Prostate gland (tissue), 2 donors: ENCODE measurements around the gene AIF1L. TPM values are rescaled to one million over a fixed set of nuclear protein-coding genes. Genes with fewer than 3 reads are reported as not detected.

Experiments
- DNase-seq: peaks from one replicate; pipeline ENCODE4 v3.0.0-alpha.2; 2019; ENCODE audit warnings: low spot score
- H3K27ac ChIP-seq, 2 donors: fragments of 200-600 bp; sonication (generic); 2 replicates each; pipeline ENCODE4 v1.5.1; 2017 to 2019
- H3K27me3 ChIP-seq: fragments of 200-600 bp; sonication (generic); replicated peaks from 2 replicates; pipeline ENCODE4 v1.5.1; 2019; ENCODE audit not compliant: insufficient read depth
- H3K36me3 ChIP-seq, 2 donors: fragments of 200-600 bp; sonication (generic); 1 replicate in 1 of 2; 2 replicates in 1 of 2; pipeline versions ENCODE4 v1.5.1 to v1.8.1; 2017 to 2019
- H3K4me1 ChIP-seq: fragments of 200-600 bp; sonication (generic); replicated peaks from 2 replicates; pipeline ENCODE4 v1.5.1; 2019
- H3K4me3 ChIP-seq, 2 donors: fragments of 200-600 bp; sonication (generic); 2 replicates each; pipeline ENCODE4 v1.5.1; 2017 to 2019
- H3K9me3 ChIP-seq: fragments of 200-600 bp; sonication (generic); 2 replicates; pipeline ENCODE4 v1.5.1; 2017
- CTCF ChIP-seq, 4 experiments: fragments of 200-600 bp in 2 of 4; fragments of 450-650 bp in 2 of 4; sonication (generic) in 2 of 4; IDR thresholded peaks; 1 replicate in 3 of 4; 2 replicates in 1 of 4; pipeline ENCODE4 v1.5.1; 2016 to 2019; ENCODE audit warnings: antibody characterized with exemption in 4 of 4, mild to moderate bottlenecking in 2 of 4, moderate library complexity in 2 of 4
- POLR2A ChIP-seq: fragments of 450-650 bp; IDR thresholded peaks from one replicate; pipeline ENCODE4 v1.6.1; 2016; ENCODE audit warnings: antibody characterized with exemption, mild to moderate bottlenecking
- POLR2AphosphoS5 ChIP-seq: sonication (generic); formaldehyde crosslinking; IDR thresholded peaks from one replicate; pipeline ENCODE4 v1.6.1; 2017; ENCODE audit warnings: antibody characterized with exemption
- WGBS: methylation state at CpG from one replicate; pipeline ENCODE4 v1.1.5; 2018; 5-methylcytosine and 5-hydroxymethylcytosine counted together
- intact Hi-C: fragments of 100-400 bp; cut with DNase I; formaldehyde crosslinking; loops from one replicate; pipeline ENCODE4 v1.14.2; 2022
- total RNA-seq, 2 donors: library from RNA; depleted of rRNA; stranded (reverse); fragments of >200 nt; gene quantifications; one replicate each; pipeline ENCODE4 v1.1.0, GENCODE V29; 2016

The AIF1L gene
- total RNA-seq, 2 donors from 2014 or later = 3.6 to 18.4 TPM

DNA sequence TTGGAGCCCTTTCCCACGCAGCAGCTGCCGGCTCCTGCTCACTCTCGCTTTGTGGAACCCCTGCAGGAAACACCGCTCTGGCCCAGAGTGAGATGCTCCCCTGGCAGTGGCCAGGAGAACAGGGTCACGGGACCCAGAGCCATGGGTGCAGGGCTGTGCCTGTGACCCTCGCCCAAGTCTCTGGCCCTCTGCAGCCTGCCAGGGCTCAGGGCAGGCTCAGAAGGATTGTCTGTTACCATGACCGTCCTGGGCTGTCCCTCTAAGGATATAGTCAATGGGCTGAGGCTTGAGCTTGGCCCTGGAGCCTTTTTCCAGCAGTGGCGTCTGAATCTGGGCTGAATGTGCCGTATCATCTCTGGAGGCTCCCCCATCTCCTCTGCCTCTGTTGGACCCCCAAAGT is 28.7 kb upstream of the AIF1L start:
- intact Hi-C loops = loop anchor here (10.0 kb wide), 1 partner anchor 267 kb away; no protein-coding TSS in a partner anchor
- Histone ChIP-seq H3K27ac (no peak overlapping the region), H3K4me3 (no peak overlapping the region), H3K36me3 (no peaks in the 10 kb centered on the region), H3K4me1 (no peaks in the 10 kb centered on the region), H3K27me3 (no peaks in the 10 kb centered on the region), H3K9me3 (no peaks in the 10 kb centered on the region)
- TF ChIP-seq CTCF (IDR thresholded peaks at IDR 0.05) (no peak), POLR2A (no peak), POLR2AphosphoS5 (no peak)
- WGBS = 73% methylated on average over 9 of the region's 9 CpGs
- no peak for DNase-seq

DNA sequence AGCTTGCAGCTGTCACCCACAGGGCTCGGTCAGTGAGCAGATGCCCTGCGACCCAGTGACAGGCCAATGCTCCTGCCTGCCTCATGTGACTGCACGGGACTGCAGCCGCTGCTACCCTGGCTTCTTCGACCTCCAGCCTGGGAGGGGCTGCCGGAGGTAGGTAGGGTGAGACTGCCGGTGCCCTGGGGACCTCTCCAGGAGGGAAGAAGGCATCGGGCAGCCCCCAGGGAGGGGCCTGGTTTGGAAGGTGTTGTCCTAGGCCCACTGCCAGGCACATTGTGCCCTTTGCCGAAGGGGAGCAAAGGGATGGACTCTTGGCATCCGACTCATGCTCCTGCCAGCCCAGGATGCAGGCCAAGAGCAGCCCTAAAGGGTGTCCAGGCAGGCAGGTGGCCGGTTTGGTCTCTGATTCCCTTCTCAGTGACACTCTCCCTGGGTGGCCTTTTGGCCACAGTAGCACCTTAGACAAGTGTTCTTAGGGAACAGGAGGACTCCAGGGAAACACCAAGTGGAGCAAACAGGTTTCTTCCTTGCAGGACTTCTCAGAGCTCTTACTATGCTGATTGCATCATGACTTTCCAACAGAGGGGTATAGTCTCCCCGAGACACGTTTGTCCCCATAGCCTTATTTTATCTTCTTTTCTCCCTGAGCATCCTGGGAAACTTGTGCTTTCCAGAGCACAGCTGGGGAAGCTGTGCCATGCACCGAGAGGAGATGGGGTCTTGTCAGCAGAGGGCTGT is 28.1 kb upstream of the AIF1L start:
- Histone ChIP-seq H3K4me1 (no peaks in the 10 kb centered on the region), H3K27me3 (no peaks in the 10 kb centered on the region), H3K4me3 (no peak overlapping the region), H3K9me3 (no peaks in the 10 kb centered on the region), H3K36me3 (no peaks in the 10 kb centered on the region), H3K27ac (no peak overlapping the region)
- WGBS = 54% methylated on average over 13 of the region's 14 CpGs
- intact Hi-C loops = loop anchor here (10.0 kb wide), 1 partner anchor 267 kb away; no protein-coding TSS in a partner anchor
- no peak for DNase-seq
- TF ChIP-seq POLR2AphosphoS5 (no peak), CTCF (IDR thresholded peaks at IDR 0.05) (no peak), POLR2A (no peak)

DNA sequence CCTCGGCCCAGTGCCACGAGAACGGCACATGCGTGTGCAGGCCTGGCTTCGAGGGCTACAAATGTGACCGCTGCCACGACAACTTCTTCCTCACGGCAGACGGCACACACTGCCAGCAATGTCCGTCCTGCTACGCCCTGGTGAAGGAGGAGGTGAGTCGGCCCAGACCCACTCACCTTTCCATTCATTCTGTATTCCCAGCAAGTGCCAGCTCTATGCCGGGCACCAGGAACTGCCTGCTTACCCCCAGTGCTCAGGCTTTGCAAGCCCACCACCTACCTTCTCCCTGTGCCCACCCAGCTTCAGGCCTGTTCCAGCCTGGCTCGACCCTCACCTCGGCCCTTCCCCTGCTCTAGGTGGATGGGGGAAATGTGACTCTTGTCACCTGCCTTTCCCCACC is 26.6 kb upstream of the AIF1L start:
- TF ChIP-seq CTCF (IDR thresholded peaks at IDR 0.05) (no peak), POLR2A (no peak), POLR2AphosphoS5 (no peak)
- Histone ChIP-seq H3K4me3 (no peak overlapping the region), H3K9me3 (no peaks in the 10 kb centered on the region), H3K4me1 (no peaks in the 10 kb centered on the region), H3K36me3 (no peaks in the 10 kb centered on the region), H3K27me3 (no peaks in the 10 kb centered on the region), H3K27ac (no peak overlapping the region)
- DNase-seq = no peak
- 82% methylated on average over 15 of the region's 15 CpGs for WGBS
- intact Hi-C loops = loop anchor here (10.0 kb wide), 1 partner anchor 265 kb away; no protein-coding TSS in a partner anchor

DNA sequence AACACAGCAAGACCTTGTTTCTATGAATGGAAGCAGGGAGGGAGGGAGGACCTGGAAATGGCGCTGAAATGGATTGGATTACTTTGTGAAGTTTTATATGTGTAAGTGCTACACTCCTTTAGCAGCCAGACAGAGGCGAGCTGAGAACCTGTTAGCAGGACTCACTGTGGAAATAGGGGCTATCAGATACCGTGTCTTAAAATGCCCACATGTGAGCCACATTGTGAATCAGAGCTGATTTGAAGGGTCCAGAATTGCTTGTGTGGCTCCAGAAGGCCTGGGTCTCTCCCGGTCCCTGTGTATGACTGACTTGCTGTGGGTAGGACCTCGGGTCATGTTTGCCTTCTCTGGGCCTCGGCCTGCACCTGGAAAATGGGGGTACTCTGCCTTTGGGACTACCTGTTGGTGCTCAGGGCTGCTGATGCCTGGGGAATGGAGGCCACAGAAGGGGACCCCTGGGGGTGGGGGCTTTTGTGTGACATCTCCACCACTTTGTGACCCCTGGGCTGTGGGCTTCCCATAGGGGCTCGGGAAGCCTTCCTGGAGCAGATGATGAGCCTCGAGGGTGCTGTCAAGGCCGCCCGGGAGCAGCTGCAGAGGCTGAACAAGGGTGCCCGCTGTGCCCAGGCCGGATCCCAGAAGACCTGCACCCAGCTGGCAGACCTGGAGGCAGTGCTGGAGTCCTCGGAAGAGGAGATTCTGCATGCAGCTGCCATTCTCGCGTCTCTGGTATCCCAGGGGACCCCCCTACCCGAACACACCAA is 24.0 kb upstream of the AIF1L start:
- Histone ChIP-seq H3K27me3 (no peaks in the 10 kb centered on the region), H3K9me3 (no peaks in the 10 kb centered on the region), H3K4me1 (no peaks in the 10 kb centered on the region), H3K36me3 (no peaks in the 10 kb centered on the region), H3K4me3 (no peak overlapping the region), H3K27ac (no peak overlapping the region)
- 77% methylated on average over 12 of the region's 16 CpGs for WGBS
- TF ChIP-seq CTCF (IDR thresholded peaks at IDR 0.05) (no peak), POLR2A (no peak), POLR2AphosphoS5 (no peak)
- intact Hi-C loops = no loop called here
- DNase-seq = no peak
